HCEC 1CT (cell line): Measurements from ENCODE around the gene NTN1.

Experiments used
- DNase-seq: peaks from one replicate; pipeline ENCODE4 v3.0.0-alpha.2; 2017

Gene NTN1

DNA sequence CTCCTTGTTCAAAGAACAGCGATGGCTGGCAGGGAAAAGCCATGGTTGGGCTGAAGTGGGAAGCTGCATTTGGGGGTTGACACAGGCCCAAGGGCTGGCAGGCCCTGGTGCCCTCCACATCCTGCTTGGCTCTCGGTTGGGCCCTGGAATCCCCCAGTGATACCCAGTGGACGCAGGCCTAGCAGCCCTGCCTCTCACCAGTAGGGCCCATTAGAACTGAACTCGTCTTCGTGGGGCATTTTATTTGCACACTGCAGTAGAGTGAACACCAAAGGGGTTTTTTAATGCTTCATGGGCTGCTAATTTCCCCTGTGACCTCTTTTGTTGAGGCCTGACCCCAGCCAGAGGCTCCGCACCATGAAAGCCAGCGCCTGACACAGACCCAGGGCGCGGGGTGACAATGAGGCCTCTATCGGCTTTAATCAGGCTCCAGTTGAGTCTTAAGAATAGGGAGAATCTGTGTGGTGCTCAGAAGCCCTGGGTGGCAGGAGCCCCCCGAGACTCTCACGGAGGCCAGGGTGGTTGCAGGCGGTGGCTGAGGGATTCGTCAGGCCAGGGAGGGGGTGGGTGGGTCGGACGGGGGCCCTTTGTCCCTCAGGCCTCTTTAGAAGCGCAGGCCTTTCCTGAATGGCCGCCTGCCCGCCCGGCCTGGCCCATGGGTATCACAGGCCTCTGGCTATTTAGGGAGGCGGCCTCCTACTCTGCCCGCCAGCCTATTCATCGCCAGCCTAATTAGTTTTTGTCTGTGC, 199.3 kb downstream of the NTN1 start:
- no peak for DNase-seq

DNA sequence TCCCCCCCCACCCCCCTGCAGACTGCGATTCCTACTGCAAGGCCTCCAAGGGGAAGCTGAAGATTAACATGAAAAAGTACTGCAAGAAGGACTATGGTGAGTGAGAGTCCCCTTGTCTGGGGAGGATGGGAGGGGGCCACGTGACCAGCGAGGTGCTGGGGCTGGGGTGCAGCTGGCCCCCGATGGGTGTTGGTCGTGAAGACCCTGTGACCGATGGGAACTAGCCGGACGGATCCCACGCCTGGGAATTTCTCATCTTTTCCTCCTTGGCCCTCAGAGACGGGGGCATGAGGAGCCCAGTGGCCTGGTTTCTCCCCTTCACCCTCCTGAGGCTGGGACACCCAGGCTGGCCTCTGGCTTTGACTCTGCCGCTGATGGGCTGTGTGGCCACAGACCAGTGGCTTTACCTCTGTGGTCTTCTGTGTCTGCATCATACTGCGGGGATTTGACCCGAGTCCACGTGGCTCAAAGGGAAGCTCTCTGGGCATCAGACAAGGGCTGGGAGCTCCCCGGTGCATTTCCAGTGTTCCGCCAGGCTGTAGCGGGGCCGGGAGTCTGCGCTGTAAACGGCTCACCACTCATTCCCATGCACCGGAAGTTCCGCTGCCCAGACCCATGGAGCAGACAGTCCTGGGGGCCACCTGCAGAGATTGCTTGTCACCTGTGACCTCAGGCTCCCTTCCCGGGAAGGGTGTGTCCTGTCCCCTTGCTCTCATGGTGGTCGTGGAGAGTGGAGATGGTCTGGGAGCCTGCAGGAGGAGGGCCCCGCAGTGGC, 200.0 kb downstream of the NTN1 start:
- DNase-seq: no peak

DNA sequence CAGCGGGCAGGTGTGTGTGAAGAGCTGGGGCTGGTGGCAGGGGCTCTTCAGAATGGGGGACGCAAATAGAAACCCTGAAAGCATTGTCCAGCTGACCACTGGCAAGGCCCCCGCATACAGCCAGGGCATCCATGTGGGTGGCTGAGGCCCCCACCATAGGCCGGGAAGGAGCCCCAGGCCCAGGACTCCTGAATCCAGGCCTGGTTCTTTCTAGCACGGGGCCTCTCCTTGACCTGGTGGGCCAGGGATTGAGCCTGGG, 200.5 kb downstream of the NTN1 start:
- no peak for DNase-seq

DNA sequence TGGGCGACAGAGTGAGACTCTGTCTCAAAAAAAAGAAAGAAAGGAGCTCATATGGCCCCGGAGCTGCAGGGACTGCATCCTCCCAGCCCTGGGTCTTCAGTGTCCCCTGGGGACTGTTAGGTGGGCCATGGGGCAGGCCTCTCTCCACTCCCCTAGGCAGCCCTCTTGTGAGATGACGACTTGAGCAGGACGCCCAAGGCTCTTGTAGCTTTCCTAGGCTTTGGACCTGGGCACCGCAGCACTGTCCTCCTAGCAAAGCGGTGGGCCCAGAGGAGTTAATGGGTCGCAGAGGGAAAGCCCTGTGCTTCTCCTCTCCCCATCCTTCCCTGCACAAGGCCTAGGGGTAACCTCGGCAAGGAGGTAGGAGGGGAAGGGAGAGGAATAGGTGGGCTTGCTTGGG, 202.2 kb downstream of the NTN1 start:
- no peak for DNase-seq

DNA sequence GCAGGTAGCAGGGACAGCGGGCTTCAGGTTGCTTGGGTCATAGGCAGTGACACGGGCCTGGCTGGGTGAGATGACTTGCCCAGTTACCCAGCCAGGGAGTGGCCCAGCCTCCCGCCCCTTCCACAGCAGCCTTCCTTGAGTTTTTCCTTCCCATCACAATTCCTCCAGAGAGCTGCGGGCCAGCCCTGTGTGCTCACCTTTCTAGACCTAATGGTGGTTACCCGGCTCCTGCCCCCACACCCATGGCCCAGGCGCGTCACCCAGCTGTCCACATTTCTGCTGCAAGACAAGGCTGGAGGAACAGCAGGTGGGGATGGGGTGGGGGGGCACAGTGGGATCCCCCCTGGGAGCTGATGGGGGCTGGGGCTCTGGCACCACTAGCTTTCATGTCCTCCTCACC, 203.2 kb downstream of the NTN1 start:
- DNase-seq: no peak

DNA sequence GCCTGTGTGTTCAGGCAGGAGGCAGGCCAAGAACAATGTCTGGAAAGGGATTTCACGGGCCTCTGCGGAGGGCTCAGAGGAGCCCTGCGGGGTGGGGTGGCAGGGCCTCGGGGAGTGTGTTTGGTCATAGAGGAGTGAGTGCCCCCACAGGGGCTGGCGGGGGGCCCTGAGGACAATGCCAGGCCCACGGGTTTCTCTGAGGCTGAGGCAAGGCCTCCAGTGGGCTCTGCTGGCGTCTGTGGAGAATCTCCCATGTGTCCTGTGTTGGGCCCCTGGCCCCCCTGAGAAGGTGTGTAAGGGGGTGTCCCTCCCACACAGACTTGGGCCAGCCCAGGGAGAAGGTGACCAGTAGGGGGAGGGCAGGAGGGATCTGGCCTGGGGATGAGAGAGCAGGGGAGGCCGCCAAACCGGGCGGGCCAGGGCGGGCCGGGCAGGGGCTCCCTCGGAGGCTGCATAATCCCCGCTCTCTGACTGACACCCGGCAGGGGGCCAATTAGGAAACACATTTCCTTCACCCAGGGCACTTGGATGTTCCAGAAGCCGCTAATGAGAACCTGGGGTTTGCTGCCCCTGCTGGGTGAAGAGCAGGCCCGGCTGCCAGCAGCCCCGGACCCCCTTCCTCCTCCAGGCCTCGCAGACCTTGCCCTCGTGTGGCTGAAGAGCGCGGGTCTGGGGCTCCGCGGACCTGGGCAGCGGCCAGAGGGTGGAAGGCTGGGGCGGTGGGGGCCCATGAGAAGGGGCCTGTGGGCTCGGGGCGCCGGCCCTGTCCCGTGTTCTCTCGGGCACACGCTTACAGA, 204.2 kb downstream of the NTN1 start:
- DNase-seq: no peak

DNA sequence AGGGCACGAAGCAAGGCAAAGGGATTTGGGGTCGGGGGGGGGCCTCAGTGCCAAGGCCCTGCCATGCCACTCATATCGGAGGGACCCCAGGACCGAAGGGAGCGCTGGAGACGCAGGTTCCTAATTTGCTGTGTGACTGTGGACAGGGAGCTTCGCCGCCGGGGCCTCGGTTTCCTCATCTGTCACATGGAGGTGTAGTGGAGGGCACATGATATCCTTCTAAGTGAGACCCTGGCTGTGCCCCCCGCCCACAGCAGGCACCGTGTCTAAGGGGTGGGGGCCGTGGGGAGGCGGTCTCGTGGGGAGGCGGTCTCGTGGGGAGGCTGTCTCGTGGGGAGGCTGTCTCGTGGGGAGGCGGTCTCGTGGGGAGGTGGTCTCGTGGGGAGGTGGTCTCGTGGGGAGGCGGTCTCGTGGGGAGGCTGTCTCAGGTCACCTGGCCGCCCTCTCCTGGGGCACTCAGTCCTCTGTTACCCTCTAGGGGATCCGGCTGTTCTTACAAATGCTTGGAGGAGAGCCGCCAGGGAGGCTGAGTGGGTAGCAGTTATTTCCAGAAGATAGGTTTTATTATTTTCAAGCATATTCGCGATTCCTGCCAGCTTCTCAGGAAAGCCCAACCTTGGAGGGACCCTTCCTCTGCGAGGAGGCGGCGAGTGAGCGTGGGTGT, 205.0 kb downstream of the NTN1 start:
- no peak for DNase-seq

DNA sequence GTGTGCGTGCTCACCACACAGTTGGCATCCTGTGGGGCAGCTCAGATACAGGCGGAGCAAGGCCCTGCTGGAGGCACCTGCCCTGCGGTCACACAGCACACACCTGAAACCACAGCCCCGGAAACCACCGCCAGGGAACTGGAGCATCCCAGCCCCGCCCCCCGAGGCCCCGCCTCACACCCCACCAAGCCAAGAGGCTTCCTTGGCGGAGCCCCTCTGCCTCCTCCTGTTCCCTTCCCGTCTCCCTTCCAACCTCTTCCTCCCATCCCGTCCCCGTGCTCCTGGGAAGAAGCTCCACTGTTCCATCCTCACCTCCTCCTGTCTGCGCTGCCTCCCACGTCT, 205.5 kb downstream of the NTN1 start:
- DNase-seq: no peak

DNA sequence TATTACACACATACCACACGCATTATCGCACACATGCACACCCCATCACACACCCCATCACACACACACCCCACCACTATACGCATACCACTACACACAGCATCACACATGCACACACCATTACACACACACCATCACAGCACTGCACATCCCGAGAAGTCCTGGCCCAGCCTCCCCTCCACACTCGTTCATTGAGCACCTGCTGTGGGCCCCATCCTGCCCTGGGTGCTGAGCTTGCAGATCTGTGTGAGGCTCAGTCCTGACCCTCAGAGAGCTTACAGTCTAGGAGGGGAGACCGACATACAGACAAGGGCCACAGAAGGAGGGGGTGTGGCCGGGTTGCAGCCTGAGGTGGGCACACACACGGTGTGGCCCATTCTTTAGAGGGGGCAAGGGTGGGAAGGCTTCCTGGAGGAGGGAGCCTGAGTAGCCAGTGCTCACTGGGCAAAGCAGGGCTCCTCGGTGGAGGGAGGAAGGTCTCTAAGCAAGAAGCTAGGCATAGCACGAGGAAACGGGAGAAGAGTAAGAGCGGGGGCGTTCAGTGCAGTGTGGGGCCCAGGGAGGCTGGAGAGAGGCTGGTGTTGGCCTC, 206.6 kb downstream of the NTN1 start:
- DNase-seq: no peak

DNA sequence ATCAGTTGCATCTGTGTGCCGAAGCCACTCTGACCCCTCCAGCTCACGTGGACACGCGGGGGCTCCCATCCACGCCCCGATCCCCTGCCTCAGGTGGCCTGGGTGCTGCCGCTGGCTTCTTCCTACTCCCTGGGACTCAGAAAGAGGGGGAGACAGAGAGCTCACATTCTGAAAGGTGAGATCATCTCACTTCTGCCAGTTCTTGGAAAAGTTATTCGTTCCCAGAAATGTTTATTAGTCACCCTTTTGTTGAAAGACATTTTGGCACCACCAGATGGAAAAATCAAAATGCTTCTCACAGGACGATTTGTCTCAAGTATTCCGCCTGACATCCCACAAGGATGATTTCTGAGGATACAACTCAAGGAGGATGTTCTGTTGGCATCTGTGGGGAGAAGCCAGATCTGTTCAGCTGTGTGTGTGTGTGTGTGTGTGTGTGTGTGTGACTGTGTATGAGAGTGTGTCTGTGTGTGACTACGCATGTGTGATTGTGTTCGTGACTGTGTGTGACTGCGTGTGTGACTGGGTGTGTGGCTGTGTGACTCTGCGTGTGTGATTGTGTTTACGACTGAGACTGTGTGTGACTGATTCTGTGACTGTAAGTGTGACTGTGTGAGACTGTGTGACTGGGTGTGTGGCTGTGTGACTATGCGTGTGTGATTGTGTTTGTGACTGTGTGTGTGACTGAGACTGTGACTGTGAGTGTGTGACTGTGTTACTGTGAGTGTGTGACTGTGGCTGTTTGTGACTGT, 207.3 kb downstream of the NTN1 start:
- peak; percentile 79 for DNase-seq

DNA sequence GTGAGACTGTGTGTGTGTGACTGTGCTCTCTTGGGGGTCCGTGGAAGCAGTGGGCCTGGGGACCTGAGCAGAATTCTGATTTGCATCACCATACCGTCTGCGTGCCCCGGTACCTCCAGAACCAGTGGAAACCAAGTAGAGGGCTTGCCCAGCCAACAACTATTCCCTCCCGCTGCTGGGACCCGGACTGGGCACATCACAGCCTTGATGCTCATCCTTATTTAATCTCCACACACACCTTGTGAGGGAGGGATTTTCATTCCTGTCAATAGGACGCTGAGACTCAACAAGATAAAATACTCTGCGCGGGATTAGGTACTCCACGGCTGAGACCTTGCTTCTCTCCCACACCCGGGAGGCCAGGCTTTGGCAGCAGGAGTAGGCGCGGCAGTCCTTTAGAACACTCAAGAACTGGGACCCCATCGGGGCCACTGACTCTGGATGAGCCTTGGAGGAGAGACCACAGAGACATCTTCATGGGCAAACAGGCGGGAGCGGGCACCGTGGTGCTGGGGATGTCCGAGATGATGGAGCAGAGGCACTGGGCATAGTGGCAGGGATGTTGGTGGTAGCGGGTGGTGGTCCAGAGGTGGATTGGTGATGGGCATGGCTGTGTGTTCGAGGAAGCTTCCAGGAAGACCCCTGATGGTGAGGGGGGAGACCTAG, 208.0 kb downstream of the NTN1 start:
- DNase-seq: no peak

DNA sequence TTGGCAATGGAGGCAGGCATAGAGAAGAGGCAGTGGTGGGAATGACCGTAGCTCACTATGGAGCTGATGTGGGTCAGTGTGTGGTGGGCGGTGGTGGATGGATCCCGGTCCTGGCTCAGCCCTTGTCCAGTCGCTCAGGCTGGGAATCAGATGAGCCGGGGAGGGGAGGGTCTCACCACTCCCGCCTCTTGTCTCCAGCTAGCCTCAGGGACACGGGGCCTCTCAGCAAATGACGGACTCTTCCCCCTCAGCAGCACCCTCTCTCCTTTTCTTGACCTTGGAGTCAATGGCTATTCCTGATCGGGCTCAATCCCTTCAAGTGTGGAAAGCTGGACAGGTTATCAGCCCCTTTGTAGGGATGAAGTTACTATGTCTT, 208.5 kb downstream of the NTN1 start:
- no peak for DNase-seq

DNA sequence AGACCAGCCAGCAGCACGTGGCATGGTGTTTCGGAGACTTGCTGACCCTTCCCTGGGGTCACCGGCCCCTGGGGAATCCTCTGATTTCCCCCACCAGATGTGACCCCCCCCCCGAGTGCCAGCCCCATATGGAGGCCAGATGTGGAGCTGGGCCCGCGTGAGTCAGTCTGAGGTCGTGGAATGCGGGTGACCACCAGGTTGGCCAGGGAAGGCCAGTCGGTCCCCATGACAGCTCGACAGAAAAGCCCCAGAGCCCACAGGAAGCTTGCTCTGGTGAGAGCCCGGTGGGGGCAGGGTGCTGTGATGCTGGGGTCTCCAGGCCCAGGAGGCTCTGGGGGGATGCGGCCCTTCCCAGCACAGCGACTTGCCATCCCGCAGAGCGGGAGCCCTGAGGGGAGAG, 209.0 kb downstream of the NTN1 start:
- DNase-seq: peak; percentile 58

DNA sequence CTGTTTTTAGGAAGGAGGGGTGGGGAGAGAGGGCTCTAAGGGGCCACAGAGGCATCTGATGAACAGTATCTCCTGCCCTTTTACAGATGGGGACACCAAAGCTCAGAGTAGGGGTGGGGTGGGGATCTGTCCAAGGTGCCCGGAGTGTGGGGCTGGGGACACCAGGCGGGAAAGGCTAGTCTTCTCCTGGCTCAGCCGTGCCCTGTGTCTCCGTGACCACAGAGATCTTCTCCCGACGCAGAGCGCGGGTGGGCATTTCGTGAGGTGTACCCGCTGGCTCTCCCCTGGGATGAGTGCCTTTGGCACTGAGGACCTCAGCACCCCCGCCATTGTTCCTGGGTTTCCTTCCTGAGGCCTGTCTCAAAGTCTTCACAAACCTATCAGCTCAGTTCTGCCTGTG, 209.6 kb downstream of the NTN1 start:
- DNase-seq: no peak

DNA sequence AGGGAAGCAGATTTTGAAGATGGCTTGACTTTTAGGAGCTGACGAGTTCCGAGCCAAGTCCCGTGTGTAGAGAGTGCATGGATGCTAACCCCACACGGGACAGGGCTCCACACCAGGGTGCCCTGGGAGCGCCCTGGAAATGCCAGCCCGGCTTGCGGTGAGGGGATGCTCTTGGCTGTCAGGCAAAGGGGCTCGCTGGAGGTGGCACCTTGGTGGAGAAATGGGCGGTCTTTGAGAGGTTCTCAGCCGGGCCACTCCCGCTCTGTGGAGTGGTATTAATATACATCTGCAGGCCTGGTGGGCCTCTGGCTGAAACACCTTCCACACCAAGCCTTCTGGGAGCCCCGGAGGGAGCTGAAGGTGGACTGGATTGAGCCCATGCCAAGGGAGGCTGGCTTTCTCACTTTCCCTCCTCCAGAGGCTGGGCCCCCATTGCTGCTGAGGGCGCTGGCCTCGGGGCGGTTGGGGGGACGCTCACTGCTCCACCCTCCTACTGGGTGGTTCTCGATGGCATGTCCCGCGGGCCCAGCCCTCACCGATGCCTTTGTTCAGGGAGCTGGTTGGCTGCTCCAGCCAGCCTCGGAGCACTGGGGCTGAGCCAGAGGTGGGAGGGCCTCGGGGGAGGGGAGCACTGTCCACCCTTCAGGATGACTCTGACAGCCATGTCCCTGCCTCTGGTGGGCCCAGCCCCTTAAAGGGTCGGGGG, 210.3 kb downstream of the NTN1 start:
- DNase-seq: no peak

DNA sequence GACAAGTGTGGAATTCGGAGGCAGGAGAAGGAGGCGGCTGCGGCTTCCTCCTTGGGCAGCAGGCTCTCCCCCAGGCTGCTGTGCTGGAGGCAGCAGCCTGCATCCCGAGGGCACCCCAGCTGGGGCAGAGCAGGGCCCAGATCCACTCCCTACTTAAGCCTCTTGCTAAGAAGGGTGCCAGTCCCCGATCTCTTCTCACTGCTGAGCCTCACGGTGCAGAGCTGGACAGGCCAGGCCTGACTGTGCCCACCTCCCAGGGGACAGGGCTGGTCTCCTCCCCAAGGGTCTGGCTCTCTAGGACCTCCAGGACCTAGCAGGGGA, 210.8 kb downstream of the NTN1 start:
- no peak for DNase-seq

DNA sequence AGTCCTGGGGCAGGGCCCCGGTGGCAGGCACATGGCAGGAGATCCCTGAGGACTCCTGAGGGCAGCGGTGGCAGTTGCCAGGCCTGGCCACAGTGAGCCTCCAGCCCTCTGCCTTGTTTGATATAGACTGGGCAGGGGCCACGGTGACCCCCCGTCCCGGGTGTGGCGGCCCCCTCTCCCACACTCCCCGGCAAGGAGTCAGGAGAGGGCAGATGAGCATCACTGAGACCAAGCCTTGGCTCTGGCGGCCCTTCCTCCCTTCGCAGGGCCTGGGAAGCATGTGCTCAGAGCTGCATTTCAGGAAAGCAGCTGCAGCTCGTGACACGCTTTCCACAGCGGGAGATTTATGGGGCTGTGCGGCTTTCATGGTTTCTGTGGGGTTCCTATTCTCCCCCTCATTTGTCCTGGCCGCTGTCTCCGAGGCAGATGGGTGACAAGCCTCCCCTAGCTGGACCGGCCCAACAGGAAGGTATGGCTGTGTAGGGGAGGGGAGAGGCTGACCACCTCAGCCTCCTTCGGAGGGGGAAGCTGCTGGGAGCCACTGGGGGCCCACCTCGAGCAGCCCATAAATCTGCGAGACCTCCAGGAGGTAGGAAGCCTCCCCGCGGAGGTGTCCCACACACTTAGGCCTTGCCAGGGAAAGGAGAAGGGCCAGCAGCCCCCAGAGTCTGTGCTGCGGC, 211.4 kb downstream of the NTN1 start:
- DNase-seq: no peak

DNA sequence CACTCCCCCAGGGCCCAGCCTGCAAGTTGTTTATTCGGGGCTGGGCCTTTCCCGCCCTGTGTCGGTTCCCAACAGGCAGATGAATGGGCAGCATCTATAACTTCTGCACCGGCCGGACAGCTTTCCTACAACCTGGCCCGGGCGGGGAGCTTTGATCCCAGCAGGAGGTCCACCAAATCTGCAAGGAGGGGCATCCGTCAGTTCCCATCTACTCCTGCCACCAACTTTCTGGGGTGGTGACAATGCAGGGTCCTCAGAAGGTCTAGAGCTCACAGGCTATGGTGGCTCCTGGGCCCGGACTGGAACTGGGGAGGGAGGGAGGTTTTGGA, 211.9 kb downstream of the NTN1 start:
- no peak for DNase-seq

DNA sequence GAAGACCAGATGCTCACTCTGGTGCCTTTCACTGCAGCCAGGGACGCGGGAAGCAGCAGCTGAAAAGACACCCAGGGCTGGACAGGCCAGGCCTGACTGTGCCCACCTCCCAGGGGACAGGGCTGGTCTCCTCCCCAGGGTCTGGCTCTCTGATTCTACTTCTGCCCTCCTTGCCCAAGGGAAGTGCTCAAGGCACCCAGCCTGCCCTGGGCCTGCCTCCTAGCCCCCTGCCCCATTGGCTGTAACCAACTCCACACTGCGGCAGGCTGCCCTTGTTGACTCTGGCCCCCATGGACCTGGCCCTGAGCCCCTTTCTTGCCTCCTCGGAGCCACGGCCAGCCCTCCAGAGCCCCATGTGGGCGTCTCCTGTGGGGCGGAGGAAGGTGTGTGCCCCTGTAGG, 212.5 kb downstream of the NTN1 start:
- DNase-seq: no peak

DNA sequence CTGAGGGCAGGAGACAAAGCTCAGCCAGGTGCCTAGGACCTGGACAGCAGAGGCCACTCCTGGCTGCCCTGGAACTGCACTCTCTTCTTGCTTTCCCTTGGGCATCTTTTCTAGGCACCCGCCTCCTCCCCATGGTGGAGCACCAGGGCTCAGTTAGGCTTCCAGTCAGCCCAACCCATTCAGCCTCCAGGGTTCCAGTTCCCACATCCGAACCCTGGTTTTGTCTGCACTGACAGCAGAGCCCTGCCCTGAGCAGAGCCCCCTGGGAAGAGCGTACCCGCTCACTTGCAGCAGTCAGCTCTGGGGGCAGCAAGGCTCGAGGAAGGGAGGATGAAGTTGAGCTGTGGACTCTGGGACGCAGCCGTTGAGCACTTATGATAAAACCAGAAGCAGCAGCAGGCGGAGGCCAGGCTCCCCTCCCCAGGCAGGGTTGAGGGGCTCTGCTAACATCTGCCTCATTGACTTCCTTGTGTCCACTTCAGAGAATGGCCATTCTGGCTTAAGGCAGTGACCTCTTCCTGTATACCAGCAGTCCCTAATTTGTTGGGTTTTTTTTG, 213.2 kb downstream of the NTN1 start:
- DNase-seq: no peak

DNA sequence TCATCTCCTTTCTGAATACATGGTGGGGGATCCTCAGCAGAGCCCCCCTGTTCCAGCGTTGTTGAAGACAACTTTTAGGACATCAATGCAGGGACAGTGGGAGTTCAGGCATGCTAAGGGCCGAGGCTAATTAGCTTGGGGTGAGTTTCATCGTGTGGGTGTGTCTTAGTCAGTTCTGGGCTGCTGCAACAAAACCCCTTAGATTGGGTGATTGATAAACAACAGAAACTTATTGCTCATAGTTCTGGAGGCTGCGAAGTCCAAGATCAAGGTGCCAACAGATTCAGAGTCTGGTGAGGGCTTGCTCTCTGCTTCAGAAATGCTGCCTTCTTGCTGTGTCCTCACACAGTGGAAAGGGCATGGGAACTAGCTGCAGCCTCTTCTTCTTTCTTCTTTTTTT, 214.0 kb downstream of the NTN1 start:
- DNase-seq: no peak
